Smooth muscle cell (in vitro differentiated cells): ENCODE results near the gene ATCAY. TPM values are rescaled to one million over a fixed set of nuclear protein-coding genes. Genes with fewer than 3 reads are reported as not detected.

Experiments
- DNase-seq: peaks from one replicate; lab custom pipeline; 2025; ENCODE audit not compliant: unreplicated experiment; lab: John Stamatoyannopoulos, UW
- H2AFZ ChIP-seq: fragments of 200-600 bp; sonication (generic); 2 replicates; pipeline ENCODE4 v1.6.0; 2016; ENCODE audit warnings: antibody characterized with exemption, low read depth, mild to moderate bottlenecking
- H3F3A ChIP-seq: fragments of 200-600 bp; sonication (generic); 2 replicates; pipeline ENCODE4 v1.6.0; 2017; ENCODE audit warnings: antibody characterized with exemption, low read depth
- H3K27ac ChIP-seq: fragments of 200-600 bp; sonication (generic); 2 replicates; pipeline ENCODE4 v1.5.1; 2016; ENCODE audit warnings: low read depth, mild to moderate bottlenecking
- H3K27me3 ChIP-seq: fragments of 200-600 bp; sonication (generic); 2 replicates; pipeline ENCODE4 v1.6.1; 2016; ENCODE audit warnings: low read depth, mild to moderate bottlenecking
- H3K36me3 ChIP-seq: fragments of 200-600 bp; sonication (generic); 2 replicates; pipeline ENCODE4 v1.5.1; 2016; ENCODE audit warnings: low read depth
- H3K4me1 ChIP-seq: fragments of 200-600 bp; sonication (generic); 2 replicates; pipeline ENCODE4 v1.5.1; 2016; ENCODE audit warnings: low read depth
- H3K4me2 ChIP-seq: fragments of 200-600 bp; sonication (generic); 2 replicates; pipeline ENCODE4 v1.6.0; 2016; ENCODE audit warnings: mild to moderate bottlenecking
- H3K4me3 ChIP-seq: fragments of 200-600 bp; sonication (generic); 2 replicates; pipeline ENCODE4 v1.5.1; 2016; ENCODE audit warnings: mild to moderate bottlenecking
- H3K79me2 ChIP-seq: fragments of 200-600 bp; sonication (generic); 2 replicates; pipeline ENCODE4 v1.6.0; 2016; ENCODE audit warnings: low read depth, mild to moderate bottlenecking
- H3K9ac ChIP-seq: fragments of 200-600 bp; sonication (generic); 2 replicates; pipeline ENCODE4 v1.6.0; 2016; ENCODE audit warnings: low read depth
- H3K9me3 ChIP-seq: fragments of 200-600 bp; sonication (generic); replicated peaks from 2 replicates; pipeline ENCODE4 v1.5.1; 2016; ENCODE audit warnings: low read depth
- H4K20me1 ChIP-seq: fragments of 200-600 bp; sonication (generic); 2 replicates; pipeline ENCODE4 v1.6.0; 2016; ENCODE audit warnings: low read depth
- CTCF ChIP-seq: fragments of 200-600 bp; sonication (generic); IDR thresholded peaks from 2 replicates; pipeline ENCODE4 v1.5.1; 2017; ENCODE audit warnings: borderline replicate concordance, mild to moderate bottlenecking, antibody characterized with exemption; ENCODE audit not compliant: insufficient read depth, poor library complexity, severe bottlenecking
- WGBS: methylation state at CpG from one replicate; pipeline ENCODE4 v1.1.7; 2016; ENCODE audit warnings: low lambda C conversion rate; 5-methylcytosine and 5-hydroxymethylcytosine counted together
- polyA plus RNA-seq: library from polyadenylated mRNA; unstranded; fragments of >200 nt; fragmentation: Nextera tagmentation; extraction: Ambion mirVana; gene quantifications from 2 replicates; pipeline ENCODE4 v1.2.1, GENCODE V29; 2016
- total RNA-seq: library from RNA; depleted of rRNA; stranded (reverse); fragments of >200 nt; gene quantifications from 2 replicates; pipeline ENCODE4 v1.2.3, GENCODE V29; 2014

The ATCAY gene
- total and polyA plus RNA-seq, 2 experiments from 2014 or later: 0.09 to 1.1 TPM

GRCh38 chr19:3898426-3898825 is 17.9 kb downstream of the ATCAY start:
- no peak for DNase-seq
- no peak overlapping the region for H2AFZ ChIP-seq
- WGBS: 96% methylated on average over 3 of the region's 3 CpGs
- no peaks in the 10 kb centered on the region for H3K79me2 ChIP-seq
- H3K27ac ChIP-seq: no peak overlapping the region
- no peak for TF ChIP-seq CTCF
- H3K36me3 ChIP-seq: no peaks in the 10 kb centered on the region
- no peaks in the 10 kb centered on the region for H3K27me3 ChIP-seq
- H3F3A ChIP-seq: no peaks in the 10 kb centered on the region
- H3K4me2 ChIP-seq: no peak overlapping the region
- no peak overlapping the region for H3K9ac ChIP-seq
- H3K9me3 ChIP-seq: no peaks in the 10 kb centered on the region
- H3K4me1 ChIP-seq: no peaks in the 10 kb centered on the region
- no peaks in the 10 kb centered on the region for H4K20me1 ChIP-seq
- no peak overlapping the region for H3K4me3 ChIP-seq

- Histone ChIP-seq H3F3A (no peaks in the 10 kb centered on the region), H3K36me3 (no peaks in the 10 kb centered on the region), H3K4me2 (no peak overlapping the region), H3K9me3 (no peaks in the 10 kb centered on the region), H3K27ac (no peak overlapping the region), H3K27me3 (no peaks in the 10 kb centered on the region), H2AFZ (no peak overlapping the region), H3K9ac (no peak overlapping the region), H3K4me1 (no peaks in the 10 kb centered on the region), H4K20me1 (no peaks in the 10 kb centered on the region), H3K79me2 (no peaks in the 10 kb centered on the region), H3K4me3 (no peak overlapping the region)
- no peak for TF ChIP-seq CTCF
- WGBS: 91% methylated on average over 18 of the region's 18 CpGs
- DNase-seq: no peak
These were observed 19.2 kb downstream of the ATCAY start for GRCh38 chr19:3899531-3900294.

- Histone ChIP-seq H3K4me3 (no peak overlapping the region), H3K4me1 (no peaks in the 10 kb centered on the region), H4K20me1 (no peaks in the 10 kb centered on the region), H3K4me2 (no peak overlapping the region), H3F3A (no peaks in the 10 kb centered on the region), H2AFZ (no peak overlapping the region), H3K36me3 (no peaks in the 10 kb centered on the region), H3K27me3 (no peaks in the 10 kb centered on the region), H3K9ac (no peak overlapping the region), H3K79me2 (no peaks in the 10 kb centered on the region), H3K27ac (no peak overlapping the region), H3K9me3 (no peaks in the 10 kb centered on the region)
- 86% methylated on average over 15 of the region's 15 CpGs for WGBS
- no peak for DNase-seq
- TF ChIP-seq CTCF: no peak
These were observed 22.0 kb downstream of the ATCAY start for GRCh38 chr19:3902317-3902973.
